ENCODE data around the gene HIGD1B. TPM values are rescaled to one million over a fixed set of nuclear protein-coding genes. Genes with fewer than 3 reads are reported as not detected.
A peak's percentile ranks its signal among the peaks of the same experiment; 100 is the strongest.

The HIGD1B gene
- total and polyA plus RNA-seq, 9 of the 15 experiments (the other 6 are each of a cell fraction or from before 2014, with no cell fraction given), result not detected

GRCh38 chr17:44899074-44899782 is 51.5 kb downstream of the HIGD1B start, which contains the start of gene EFTUD2 (continued):
- TF ChIP-seq AFF4 (CRISPR knock-in tag; IDR thresholded peaks at IDR 0.05) (no peak), REST (IDR thresholded peaks at IDR 0.05; ENCODE audit: borderline replicate concordance) (peak; percentile 81), REST (CRISPR knock-in tag; IDR thresholded peaks at IDR 0.05; ENCODE audit: low read depth) (0 out of 2 replicates have a peak, but pooled peaks have one; percentile 18), PYGO2 (tag; IDR thresholded peaks at IDR 0.05) (no peak), RBM15 (IDR thresholded peaks at IDR 0.05; ENCODE audit: insufficient read depth, low read length) (no peak), CCNT2 (IDR thresholded peaks at IDR 0.05; ENCODE audit: borderline replicate concordance, extremely low read depth, insufficient read length, low read depth, low read length) (no peak), ZNF445 (CRISPR knock-in tag; IDR thresholded peaks at IDR 0.05; ENCODE audit: low read depth) (no peak), VEZF1 (CRISPR knock-in tag; IDR thresholded peaks at IDR 0.05) (peak; percentile 92), IFI16 (CRISPR knock-in tag; IDR thresholded peaks at IDR 0.05) (no peak), LEF1 (IDR thresholded peaks at IDR 0.05) (0 out of 2 replicates have a peak, but pooled peaks have one; percentile 39), SMAD4 (CRISPR knock-in tag; conservative IDR thresholded peaks at IDR 0.05) (peak; percentile 85), NR0B1 (IDR thresholded peaks at IDR 0.05; ENCODE audit: partially characterized antibody) (no peak)

Measured in K562 (cell line).